GM10266 (cell line): ENCODE measurements around the gene PROCA1.

ENCODE experiments used
- DNase-seq: peaks from one replicate; pipeline ENCODE4 v3.0.0; 2012; ENCODE audit errors: extremely low spot score
- TF ChIP-seq, protein P1 (sequence below): IDR thresholded peaks from 2 replicates; pipeline ENCODE4 v1.5.1; 2012; ENCODE audit warnings: mild to moderate bottlenecking, low read depth; ENCODE audit not compliant: control insufficient read depth, insufficient read depth; ENCODE audit errors: missing control alignments

PROCA1 gene

DNA sequence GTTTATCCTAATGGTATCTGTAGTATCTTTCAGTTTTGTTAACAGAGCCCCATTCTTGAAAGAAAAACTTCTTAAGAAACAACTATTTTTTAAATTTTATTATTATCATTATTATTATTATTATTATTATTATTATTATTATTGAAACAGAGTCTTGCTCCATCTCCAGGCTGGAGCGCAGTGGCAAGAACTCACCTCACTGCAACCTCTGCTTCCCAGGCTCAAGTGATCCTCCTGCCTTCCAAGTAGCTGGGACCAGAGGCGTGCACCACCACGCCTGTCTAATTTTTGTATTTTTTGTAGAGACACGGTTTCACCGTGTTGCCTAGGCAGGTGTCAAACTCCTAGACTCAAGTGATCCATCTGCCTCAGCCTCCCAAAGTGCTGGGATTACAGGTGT, 26.3 kb downstream of the PROCA1 start:
- DNase-seq, result no peak
- TF ChIP-seq, protein P1, sequence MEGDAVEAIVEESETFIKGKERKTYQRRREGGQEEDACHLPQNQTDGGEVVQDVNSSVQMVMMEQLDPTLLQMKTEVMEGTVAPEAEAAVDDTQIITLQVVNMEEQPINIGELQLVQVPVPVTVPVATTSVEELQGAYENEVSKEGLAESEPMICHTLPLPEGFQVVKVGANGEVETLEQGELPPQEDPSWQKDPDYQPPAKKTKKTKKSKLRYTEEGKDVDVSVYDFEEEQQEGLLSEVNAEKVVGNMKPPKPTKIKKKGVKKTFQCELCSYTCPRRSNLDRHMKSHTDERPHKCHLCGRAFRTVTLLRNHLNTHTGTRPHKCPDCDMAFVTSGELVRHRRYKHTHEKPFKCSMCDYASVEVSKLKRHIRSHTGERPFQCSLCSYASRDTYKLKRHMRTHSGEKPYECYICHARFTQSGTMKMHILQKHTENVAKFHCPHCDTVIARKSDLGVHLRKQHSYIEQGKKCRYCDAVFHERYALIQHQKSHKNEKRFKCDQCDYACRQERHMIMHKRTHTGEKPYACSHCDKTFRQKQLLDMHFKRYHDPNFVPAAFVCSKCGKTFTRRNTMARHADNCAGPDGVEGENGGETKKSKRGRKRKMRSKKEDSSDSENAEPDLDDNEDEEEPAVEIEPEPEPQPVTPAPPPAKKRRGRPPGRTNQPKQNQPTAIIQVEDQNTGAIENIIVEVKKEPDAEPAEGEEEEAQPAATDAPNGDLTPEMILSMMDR, result no peak

- TF ChIP-seq, protein P1, result no peak
- DNase-seq, result no peak
Measured at GRCh38 chr17:28684963-28685362, 26.7 kb downstream of the PROCA1 start.

DNA sequence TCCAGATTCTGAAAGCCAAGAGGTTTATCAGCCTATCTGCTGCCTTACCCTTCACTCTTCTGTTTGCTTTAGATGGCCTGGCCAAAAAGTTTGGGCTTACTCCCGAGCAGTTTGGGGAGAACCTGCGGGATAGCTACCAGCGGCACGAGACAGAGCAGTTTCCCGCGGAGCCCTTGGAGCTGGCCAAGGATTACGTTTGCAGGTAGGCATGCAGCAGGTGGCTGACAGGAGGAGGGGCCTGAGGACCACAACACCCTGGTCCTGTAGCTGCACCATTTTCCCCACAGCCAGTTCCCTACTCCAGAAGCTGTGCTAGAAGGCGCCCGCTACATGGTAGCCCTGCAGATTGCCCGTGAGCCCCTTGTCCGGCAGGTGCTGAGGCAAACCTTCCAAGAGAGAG, 29.0 kb downstream of the PROCA1 start:
- no peak for DNase-seq
- TF ChIP-seq, protein P1, result no peak

- no peak for DNase-seq
- TF ChIP-seq, protein P1, result no peak
Measured at GRCh38 chr17:28675980-28676379, 35.7 kb downstream of the PROCA1 start.

GRCh38 chr17:28675490-28675889, 36.2 kb downstream of the PROCA1 start:
- no peak for DNase-seq
- TF ChIP-seq, protein P1, result no peak

DNA sequence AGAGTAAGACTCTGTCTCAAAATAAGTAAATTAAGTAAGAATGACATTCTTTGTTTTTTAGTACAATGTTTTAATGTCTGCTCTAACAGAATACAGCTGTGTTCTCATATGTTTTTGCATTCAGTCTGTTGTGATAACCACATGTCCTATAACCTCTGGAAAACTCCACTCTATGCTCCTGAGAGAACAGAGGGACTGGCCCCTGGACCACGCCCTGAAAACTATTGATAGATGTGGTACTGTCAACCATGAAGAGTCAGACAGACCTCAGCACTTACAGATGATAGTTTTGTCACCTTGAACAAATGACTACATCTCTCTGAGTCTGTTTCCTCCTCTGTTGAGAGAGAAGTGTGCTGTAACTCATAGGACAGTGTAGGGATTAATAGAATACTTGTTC, 41.8 kb downstream of the PROCA1 start:
- TF ChIP-seq, protein P1, result no peak
- no peak for DNase-seq

DNA sequence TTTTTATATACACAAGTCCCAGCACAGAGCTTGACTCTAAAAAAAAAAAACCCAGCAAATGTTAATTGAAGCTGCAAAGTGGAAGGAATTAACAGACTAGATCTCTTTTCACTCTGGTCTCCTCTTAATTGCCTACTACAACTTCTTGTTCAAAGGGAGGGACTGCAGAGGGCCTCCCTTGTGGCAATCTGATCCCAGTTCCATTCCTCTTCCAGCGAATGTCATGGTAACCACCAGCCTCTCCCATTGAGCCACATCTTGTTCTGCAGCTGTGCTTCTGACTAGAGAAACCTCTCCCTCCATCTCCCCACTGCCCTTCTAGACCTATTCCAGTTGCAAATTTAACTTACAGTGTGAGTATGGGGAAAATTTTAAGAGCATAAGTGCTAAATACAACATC, 43.8 kb downstream of the PROCA1 start:
- no peak for DNase-seq
- TF ChIP-seq, protein P1, result no peak
